GM21619 (cell line): Measurements from ENCODE around the gene CADPS2.
"Not testable (repeated sequence)": the region's sequence is repeated elsewhere in the genome, so short reads cannot be mapped to it uniquely, and the experiment has no call there.

Experiments used
- ATAC-seq: cut with Tn5 transposase; IDR thresholded peaks from one replicate; pipeline ENCODE4 v1.9.1; 2021; ENCODE audit not compliant: unreplicated experiment

The CADPS2 gene

DNA sequence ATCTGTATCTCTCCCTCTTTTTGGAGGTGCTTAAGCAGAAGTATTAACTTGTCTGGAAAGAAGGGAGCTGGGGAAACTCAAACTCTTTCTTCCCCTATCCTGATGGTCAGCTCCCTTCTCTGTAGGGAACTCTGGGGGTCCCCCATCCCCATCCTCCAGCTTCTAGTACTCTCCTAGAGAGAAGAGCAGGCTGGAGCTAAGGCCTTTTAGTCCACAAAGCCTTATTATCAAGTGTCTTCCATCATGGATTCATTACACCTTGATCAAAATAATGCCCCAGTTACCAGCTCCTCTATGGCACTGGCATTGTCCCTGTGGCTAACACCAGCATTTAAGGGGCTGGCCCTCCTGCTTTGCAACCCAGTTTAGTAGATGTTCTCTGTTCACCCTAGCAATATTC is 35.7 kb downstream of the CADPS2 start:
- no peak for ATAC-seq

DNA sequence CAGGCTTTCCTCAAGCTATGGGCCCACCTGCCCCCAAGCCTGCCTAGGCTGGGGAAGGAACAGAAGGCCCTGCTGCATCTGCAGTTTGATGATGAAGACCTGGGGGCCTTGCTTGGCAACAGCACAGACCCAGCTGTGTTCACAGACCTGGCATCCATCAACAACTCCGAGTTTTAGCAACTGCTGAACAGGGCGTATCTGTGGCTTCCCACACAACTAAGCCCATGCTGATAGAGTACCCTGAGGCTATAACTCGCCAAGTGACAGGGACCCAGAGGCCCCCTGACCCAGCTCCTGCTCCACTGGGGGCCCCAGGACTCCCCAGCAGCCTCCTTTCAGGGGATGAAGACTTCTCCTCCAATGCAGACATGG is 36.3 kb downstream of the CADPS2 start:
- no peak for ATAC-seq

DNA sequence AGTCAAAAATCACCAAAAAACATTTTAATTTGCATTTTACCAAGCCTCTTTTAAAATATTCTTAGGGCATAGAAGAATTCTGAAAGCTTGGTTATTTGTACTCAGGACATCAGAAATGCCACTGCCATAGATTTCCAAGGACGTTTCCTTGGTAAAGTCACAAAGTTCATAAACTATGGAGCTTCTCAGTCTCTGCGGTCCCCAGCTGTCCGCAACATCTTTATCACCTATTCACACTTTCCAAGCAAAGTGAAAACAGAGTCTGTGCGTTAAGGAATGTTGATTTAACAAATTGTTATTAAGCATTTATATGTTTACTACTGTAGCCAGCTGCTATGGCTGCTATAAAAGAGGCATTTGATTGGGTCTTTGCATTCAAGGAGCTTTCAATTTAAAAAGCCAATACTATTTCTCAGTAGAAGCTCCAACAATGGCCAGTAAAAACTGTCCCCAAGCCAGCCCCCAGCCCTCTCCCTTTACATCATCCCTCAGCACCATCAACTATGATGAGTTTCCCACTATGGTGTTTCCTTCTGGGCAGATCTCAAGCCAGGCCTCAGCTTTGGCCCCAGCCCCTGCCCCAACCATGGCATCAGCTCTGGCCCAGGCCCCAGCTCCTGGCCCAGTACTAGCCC is 36.8 kb downstream of the CADPS2 start:
- ATAC-seq = no peak

DNA sequence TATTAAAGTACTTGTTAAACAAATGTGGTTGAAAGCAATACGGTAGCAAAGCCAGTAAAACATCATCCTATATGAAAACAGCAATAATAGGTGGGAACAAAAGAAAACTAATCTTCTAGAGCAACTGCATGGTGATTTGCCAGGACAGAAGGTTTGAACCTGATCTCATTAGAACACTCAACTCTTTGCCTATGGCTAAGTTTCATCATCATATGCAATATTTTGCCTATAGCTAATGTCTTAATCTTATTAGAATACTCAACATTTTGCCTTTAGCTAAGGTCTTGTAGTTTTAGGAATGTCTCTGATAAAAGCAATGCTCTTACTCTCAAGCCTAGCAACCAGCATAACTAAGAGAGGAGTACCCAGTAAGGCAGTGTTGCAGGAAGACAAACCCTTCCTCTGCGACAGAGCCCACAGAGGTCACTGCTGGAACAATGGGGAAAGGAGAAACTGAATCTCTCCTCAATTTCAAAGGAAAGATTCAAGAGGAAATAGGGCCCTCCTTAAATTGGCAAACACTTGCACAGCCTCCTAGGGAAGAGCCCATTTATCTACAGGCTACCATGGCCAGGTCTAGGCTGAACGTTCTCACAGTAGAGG is 38.3 kb downstream of the CADPS2 start:
- no peak for ATAC-seq

DNA sequence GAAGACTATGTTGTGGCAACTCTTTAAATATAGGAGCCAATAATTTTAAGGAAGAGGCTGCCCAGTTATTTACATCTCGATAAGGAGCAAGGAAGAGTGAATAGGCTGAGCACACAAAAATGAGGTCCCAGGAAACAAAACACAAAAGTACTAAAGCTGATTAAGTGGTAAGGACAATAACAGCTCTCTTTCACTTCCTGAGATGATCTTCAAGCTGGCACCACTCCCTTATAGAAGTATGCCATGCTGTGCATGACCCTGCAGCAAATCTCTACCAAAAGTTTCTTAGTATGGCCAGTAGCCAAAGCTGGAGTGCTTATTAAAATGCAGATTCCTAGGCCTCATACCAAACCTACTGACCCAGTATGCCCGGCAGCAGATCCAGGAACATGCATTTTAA is 39.7 kb downstream of the CADPS2 start:
- no peak for ATAC-seq

DNA sequence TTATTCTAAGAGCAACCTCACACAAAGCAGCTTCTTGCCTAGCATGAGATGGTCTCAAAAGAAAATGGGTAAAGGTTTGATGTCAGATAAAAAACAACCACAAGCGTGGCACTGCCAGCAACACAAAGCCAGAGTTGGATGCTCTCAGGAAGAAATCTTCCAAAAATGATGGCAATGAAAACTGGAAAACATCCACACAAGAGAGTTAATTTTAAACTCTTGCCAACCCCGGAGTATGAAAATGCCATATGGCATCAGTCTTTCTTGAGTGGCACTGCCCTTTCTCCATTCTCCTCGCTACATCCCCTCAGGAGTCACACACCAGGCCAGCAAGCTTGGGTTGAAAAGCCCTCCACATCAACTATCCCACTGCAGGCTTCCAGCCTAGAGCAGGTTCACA is 41.0 kb downstream of the CADPS2 start:
- ATAC-seq = no peak

DNA sequence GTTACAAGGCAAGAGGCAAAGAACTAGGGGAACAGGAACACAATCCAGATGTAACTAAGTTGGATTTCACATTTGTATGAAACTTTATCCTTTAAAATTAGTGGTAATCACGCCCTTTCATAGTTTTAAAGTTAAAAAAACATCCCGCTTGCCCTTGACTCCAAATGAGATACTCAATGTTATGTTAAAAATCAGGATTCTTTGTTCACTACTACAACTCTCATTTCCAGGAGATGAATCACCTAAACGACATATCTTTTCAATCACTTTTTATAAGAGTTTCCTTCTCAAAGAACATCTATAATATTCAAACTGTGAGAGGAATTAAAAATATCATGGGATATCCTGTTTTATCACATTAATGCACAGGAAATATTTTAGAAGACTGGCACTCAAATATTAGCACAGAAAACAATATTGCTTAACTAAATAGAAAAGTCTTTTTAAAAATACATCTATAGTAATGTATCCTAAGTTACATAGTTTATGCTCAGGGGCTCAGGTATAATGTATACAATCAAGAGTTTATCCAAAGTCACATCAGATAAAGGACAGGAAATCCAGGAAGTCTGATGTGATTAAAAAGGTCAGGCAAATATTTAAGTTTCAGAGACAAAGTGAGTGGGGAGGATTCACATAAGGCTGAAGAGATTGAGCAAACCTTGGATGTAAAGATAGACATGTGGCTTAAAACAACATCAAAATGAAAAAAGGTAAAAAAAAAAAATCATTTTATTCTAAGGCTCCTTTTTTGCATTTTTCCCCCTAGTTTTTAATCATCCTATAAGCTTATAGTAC is 41.9 kb downstream of the CADPS2 start:
- ATAC-seq = no peak

DNA sequence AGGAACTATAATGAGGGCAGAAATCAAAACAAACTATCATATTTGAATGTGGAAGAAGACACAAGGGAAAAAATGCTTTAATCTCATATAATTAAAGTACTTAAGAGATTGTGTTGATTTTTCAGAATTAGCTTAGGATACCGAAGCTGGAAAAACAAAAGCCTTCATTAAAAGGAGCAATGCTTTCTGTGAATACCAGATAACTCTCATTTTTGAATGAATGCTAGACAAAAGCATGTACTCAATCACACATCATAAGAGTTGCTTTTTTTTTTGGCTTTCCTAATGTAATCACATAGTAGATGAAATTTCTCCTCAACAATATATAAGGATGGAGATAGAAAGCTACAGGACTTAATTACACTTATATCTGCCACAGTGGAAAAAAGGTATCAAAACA is 43.3 kb downstream of the CADPS2 start:
- ATAC-seq = no peak

DNA sequence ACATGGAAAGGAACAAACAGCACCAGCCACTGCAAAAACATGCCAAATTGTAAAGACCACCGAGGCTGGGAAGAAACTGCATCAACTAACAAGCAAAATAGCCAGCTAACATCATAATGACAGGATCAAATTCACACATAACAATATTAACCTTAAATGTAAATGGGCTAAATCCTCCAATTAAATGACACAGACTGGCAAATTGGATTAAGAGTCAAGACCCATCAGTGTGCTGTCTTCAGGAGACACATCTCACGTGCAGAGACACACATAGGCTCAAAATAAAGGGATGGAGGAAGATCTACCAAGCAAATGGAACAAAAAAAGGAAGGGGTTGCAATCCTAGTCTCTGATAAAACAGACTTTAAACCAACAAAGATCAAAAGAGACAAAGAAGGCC is 50.0 kb downstream of the CADPS2 start:
- not testable (repeated sequence) for ATAC-seq

DNA sequence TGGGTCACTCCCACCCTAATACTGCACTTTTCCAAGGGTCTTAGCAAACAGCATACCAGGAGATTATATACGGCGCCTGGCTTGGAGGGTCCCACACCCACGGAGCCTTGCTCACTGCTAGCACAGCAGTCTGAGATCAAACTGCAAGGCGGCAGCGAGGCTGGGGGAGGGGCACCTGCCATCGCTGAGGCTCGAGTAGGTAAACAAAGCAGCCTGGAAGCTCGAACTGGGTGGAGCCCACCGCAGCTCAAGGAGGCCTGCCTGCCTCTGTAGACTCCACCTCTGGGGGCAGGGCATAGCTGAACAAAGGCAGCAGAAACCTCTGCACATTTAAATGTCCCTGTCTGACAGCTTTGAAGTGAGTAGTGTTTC is 51.7 kb downstream of the CADPS2 start:
- not testable (repeated sequence) for ATAC-seq

DNA sequence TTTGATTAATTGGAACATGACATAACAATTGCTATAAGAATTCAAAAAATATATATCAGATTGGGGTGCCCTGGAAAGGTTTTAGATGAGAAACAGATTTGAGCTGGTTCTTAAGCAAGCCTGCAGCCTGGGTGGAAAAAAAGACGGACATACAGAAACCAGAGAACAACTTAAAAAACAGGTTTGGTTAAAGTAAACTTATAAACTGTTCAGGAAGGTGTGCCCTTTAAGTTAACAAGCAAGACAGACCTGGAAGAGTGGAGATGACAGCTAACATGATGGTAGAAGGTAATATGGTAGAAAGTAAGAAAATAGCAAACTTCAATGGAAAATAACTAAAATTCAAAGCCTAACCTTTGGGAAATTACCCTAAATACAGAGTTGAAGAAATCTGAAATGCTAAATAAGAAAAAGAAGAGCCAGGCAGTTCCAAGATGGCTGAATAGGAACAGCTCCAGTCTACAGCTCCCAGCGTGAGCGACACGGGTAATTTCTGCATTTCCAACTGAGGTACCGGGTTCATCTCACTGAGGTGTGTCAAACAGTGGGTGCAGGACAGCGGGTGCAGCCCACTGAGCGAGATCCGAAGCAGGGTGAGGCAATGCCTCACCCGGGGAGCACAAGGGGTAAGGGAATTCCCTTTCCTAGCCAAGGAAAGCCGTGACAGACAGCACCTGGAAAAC is 52.2 kb downstream of the CADPS2 start:
- no peak for ATAC-seq

DNA sequence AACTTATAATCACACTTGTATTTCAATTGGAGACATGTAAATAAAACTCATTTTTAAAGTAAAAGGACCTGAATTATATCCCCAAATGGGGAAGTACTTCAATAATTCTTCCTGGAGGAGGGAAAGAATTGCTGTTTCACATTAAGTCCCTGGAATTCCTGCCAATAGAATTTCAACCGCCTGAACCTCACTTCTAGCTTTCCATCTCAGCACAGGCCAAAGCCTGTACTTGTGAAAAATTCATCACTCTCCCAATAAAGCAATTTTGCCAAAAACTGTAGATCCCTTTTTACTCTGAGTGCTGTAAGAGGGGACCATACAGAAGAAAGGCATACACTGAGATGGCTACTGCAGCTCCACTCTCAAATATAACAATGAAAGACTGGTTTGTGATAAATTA is 54.8 kb downstream of the CADPS2 start:
- no peak for ATAC-seq

DNA sequence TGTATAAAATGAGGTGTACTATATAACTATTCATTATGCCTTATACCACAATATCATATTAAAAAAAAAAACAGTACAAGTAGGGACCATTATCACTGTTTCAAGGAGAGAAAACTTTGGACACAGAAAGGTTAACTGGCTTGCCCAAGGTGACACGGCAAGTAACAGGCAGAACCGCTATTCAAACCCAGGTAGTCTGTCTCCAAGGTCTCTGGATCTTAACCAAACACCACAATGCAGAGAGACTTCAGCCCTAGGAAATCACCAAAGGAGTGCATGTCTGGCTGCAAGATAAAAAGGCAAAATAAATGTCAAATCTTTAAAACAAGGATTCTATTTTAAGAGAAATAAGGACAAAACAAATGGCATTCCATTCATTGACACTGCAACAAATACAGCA is 56.3 kb downstream of the CADPS2 start:
- no peak for ATAC-seq

DNA sequence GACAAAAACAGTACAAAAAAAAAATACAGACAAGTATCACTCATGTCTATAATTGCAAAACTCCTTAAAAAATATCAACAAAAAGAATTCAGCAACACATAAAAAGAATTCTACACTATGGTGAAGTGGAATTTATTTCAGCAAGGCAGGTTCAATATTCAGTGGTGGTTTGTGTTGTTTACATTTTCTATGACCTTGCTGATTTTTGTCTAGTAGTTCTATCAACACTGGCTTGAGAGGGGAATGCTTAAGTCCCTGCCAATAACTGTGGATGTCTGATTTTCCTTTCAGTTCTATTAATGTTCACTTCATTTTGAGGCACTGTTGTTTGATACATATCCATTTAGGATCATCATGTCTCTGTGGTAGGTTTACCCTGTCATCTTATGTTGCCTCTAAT is 58.5 kb downstream of the CADPS2 start:
- no peak for ATAC-seq

DNA sequence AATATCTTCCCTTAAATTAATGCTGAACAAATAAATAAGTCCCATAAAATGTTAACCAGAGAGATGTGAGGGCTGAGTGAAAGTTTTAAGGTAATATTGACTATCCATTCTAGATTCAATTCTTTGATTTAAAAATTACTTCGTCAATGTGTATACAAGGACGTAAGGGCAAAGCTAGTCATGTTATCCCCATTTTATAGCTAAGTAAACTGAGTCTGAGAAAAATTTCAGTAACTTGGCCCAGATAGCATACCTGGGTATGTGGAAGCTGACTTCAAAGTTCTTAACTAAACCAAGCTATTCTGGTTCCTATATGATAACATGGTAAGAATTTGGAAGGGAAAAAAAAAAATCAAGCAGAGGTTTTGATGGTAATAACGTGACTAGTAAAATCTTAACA is 72.4 kb downstream of the CADPS2 start:
- ATAC-seq = no peak

DNA sequence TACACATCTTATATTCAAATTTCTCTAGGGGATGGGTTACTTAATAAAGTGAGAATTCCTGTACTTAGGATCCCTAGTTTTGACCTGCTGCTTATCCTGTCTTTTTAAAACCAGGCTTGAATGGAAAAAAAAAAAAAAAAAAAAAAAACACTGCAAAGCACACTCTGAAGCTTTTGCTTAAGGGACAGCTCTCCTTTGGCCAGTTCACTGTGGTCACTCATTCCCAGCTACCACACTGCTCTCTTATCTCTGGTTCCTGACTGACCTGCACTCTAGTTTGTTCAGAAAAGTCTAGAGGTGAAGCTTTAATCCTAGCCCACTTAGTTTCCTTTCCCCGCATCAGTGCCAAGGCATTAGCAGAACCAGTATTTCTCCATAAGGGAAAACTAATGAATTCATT is 82.4 kb downstream of the CADPS2 start:
- no peak for ATAC-seq

DNA sequence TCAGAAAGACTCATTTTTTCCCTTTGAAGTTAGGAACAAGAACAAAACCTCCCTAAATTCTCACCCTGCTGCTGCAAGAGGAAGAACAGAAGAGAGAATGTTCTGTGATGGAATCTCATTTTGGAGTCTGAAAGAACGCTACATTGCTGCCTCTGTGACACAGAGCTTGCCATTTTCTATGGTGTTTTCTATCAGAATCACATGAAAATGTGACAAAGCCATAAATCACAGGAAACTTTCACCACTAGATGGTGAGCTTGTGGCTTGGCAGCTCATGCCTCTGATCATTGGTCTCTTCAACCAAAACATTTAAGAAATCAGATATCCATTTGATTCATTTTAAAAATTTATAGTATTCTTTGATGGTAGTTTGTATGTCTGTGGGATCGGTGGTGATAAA is 82.9 kb downstream of the CADPS2 start:
- ATAC-seq = no peak

DNA sequence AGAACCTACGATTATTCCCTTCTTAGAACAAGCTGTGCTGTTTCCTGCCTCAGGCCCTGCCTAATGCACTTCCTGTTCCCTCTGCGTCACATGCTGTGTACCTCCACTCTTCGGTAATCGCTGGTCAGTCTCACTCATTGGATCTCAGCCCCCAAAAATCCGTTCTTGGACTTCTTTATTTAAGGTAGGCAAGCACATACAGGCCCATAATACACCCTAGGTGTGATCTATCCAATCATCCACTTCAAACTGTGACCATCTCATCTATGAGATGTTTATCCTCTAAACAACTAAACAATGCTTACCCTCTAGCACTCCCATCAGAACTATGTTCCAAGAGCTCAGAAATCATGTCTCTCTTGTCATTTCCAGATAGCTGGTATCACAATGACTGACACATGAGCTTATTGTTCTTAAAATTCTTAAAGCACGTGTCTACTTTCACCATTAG is 83.9 kb downstream of the CADPS2 start:
- no peak for ATAC-seq

DNA sequence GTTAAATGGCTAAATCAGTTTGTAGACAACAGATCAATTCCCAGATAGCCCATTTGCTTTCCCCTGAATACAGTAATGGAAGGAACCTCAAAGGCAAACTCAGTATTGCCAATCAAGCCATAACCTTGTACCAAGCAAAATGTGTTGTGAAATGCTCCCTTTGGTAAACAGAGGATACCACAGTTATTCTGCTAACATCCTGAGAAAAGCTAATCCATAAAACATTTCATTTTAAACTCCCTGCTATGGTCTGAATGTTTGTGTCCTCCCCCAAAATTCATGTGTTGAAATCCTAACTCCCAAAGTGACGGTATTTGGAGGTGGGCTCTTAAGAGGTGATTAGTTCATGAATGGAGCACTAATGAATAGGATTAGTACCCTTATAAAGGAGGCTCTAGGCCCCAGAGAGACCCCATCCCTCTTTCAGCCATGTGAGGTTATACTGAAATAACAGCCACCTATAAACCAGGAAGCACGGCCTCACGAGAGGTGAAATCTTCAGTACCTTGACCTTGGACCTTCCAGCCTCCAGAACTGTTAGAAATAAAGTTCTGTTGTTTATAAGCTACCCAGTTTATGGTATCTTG is 94.2 kb downstream of the CADPS2 start:
- ATAC-seq = no peak

DNA sequence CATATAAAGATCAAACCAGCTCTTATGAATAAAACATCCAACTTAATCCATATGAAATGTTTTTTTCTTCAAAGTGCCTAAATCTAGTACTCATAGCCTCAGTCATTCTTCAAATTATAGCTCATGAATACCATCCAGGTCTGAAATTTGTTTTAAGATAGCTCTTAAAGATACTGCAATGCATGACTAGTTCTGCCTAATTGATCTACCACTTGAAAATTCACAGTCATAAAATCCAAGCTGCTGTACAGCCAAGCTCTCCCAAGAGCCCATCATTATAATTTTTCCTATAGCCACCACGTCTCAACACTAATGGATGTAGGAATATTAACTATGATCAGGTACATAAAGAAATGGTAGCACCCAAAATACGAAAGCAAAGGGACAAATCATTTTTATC is 95.7 kb downstream of the CADPS2 start:
- no peak for ATAC-seq

DNA sequence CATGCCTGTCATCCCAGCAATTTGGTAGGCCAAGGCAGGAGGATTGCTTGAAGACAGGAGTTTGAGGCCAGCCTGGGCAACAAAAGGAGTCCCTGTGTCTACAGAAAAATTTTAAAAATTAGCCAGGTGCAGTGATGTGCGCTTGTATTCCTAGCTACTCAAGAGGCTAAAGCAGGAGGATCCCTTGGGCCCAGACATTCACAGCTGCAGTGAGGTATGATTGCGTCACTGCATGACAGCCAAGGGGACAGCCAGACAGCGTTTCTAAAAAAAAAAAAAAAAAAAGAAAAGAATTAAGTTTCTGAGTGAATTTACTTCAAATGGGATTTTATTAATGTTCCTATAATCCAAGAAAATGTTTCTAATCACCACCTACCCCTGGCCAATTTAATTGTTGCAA is 96.1 kb downstream of the CADPS2 start:
- no peak for ATAC-seq

DNA sequence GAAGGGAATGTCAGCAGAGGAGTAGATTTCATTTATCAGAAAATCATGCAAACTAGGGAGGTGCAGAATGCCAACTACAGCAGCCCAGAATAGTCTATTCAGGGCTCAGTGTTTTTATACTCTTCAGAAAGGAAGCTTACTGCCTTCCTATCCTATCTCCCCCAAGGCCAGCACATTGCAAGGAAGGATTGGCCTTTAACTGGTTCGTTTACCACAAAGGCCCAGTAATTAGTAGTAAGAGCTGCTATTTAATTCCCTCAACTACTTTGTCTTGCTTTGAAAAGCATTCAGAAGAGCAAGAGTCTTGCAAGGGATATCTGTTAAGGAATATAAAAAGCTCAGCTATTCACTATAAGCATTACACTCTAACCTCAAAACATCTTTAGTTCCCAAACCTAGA is 97.1 kb downstream of the CADPS2 start:
- ATAC-seq = no peak
